ENCODE data around the gene CTR9.

CTR9 gene

DNA sequence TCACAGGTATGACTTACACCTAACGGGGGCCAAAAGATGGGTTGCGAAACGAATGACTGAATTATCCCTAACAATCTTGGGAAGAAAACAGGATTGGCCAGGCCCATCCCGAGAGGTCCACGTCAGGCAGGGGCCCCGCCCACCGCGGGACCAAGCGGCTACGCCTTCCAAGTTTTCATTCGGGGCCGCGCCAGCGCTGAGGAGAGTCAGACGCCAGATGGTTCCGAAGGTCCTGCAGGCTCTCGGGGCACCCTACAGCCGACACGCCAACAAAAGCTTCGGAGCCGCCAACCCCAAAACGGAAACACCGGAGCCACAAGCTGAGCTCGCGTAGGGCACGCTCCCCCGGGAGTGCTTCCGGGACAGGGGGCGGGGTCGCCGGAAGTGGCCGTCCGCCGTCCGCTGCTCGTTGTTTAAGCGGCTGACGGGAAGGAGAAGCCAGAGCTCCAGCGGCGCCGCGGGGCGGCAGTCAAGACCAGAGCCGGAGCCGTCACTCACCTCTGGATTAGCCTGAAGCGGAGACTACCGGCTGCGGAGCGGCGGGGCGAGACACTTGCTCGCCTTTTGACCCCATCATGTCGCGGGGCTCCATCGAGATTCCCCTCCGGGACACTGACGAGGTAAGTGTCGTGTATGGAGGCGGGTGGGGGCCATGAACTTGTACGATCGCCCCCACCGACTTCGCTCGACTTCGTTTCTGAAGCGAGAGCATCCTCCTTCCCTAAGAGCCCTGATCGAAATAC is at the start of gene CTR9:
Gene CTR9, plus strand, starts transcription at position 409 of the 743 bp plus-strand sequence. Its CDS starts 167 bp downstream, at position 576.
- peak; percentile 90 to 91 for DNase-seq (ENCODE audit: low read depth in 2 of 2)

DNA sequence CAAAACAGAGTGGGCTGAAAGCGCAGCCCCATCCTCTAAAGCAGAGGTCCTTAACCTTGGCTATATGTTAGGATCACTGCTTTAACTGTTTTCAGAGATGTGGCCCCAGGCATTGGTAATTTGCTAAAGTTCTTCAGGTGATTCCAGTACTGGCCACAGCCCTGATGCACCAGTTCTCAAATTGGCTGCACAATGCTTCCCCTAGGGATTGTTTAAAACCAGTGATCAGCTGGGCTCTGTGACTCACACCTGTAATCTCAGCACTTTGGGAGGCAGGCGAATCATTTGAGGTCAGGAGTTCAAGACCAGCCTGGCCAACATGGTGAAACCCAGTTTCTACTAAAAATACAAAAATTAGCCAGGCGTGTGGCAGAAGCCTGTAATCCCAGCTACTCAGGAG is 49.1 kb upstream of the CTR9 start:
- DNase-seq (ENCODE audit: low read depth in 2 of 2) = no peak

- DNase-seq (ENCODE audit: low read depth in 2 of 2) = no peak
Measured at GRCh38 chr11:10708131-10708530, 42.9 kb upstream of the CTR9 start.

- no peak for DNase-seq (ENCODE audit: low read depth in 2 of 2)
Measured at GRCh38 chr11:10709299-10710086, 41.6 kb upstream of the CTR9 start.

DNA sequence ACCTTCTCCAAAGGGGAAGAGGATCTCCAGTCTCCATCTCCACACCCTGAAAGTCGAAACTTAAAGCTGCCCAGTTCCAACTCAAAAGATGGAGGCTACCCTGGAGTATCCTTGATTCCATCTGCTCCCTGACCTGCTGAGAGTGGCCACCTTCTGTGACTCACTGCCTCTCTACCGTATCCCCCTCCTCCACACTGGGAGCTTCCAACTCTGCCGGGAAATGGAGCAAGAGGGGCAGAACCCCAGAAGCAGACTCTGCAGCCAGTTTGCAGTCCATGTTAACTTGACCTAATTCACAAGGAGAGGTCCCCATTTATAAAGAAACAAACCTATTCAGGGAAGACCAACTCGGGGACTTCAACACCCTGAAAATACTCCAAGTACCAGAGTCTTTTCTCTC is 35.5 kb upstream of the CTR9 start:
- no peak for DNase-seq (ENCODE audit: low read depth in 2 of 2)

- DNase-seq (ENCODE audit: low read depth in 2 of 2) = no peak
Measured at GRCh38 chr11:10716122-10716521, 34.9 kb upstream of the CTR9 start.

- DNase-seq (ENCODE audit: low read depth in 2 of 2) = no peak
Measured at GRCh38 chr11:10716543-10717259, 34.3 kb upstream of the CTR9 start.

GRCh38 chr11:10719616-10720015 is 31.4 kb upstream of the CTR9 start:
- DNase-seq (ENCODE audit: low read depth in 2 of 2) = no peak

GRCh38 chr11:10720881-10721376 is 30.1 kb upstream of the CTR9 start:
- DNase-seq (ENCODE audit: low read depth in 2 of 2) = no peak

DNA sequence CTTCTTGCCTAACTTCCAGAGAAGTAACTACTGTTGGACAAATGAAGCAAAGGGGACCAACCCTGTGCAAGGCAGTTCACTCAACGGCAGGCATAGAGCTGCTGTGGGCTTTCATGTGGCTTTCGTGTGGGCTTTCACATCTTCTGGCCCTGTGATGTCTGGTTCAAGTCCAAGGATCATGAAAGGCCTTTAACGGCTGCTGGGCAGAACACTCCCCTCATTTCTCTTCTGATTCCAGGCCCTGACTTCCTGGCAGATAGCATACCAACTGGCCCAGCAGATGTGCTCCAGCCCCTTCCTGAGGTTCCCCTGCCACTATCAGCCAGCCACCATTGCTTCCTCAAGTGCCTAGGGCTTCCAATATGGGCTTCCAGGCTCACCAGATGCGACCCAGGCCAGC is 28.7 kb upstream of the CTR9 start:
- no peak for DNase-seq (ENCODE audit: low read depth in 2 of 2)

DNA sequence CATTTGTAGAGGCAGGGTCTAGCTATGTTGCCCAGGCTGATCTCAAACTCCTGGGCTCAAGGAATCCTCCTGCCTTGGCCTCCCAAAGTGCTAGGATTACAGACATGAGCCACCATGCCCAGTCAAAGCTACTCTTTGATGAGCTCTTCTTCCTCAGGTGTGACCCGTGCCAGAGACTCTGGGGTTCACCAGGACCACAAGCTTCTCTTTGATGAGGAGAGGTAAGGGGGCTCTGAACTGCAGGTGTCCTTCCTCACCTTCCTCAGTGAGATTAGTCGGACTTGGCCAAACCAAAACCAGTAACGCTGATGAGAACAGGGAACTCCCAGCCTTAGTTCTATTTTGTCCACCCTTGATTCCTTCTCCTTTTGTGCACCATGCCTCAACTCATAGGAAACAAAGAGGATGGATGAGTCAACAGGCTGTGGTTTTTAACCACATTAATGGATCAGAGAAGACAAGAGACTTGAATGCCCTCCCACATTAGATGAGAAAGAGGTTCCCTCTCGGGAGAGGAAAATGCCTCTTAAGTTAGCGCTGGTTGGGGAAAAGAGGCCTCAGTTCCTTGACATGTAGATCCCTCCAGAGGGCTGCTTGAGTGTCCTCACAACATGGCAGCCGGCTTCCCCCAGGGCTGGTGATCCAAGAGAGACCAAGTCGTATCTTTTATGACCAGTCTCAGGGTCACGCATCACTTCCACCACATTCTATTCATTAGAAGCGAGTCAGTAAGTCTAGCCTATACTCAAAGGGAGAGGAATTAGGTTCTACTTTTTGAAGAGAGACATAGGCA is 25.7 kb upstream of the CTR9 start:
- DNase-seq (ENCODE audit: low read depth in 2 of 2) = no peak

DNA sequence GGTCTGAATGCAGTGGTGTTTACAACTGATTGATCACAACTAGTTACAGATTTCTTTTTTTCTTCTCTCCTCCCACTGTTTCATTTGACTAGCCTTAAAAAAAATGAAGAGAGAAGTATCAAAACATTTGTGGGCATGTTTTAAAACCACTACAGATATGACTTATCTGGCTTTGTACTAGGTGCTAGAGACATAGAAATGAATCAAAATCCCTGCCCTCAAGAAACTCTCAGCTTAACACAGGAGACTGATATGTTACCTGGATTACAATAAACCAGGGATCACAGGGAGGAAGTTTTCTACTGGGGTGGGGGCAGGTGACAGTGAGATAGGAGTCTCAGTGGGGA is 25.2 kb upstream of the CTR9 start:
- no peak for DNase-seq (ENCODE audit: low read depth in 2 of 2)

DNA sequence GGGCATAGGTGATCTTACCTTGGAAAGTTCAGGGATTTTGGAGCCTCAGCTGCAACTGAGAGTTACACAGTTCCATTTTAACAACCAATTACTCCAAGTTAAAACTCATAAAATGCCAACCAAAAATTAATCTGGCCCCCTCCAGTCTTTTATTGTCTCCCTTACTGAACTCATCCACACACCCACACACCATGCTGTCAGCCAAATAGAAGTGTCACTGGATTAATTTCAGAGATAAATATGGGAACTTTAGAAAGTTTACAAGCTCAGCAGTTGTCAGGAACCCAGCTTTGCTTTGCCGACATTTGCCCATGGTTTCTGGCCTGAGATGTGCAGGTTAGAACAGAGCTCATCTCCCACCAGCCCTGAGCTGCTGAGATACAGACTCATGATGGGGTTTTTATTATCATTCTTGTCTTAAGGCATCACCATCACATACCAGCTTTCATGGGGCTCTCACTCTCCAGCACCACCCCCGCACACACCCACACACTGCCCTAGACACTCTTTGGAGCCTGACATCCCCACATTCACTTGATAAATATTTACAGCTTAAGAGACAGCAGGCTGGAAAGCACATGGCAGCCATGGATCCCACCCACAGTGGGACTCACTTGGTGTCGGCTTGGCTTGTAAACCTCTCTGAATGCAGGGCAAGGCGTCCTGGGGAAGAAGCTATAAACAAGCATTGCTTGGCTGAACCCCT is 23.7 kb upstream of the CTR9 start:
- no peak for DNase-seq (ENCODE audit: low read depth in 2 of 2)

DNA sequence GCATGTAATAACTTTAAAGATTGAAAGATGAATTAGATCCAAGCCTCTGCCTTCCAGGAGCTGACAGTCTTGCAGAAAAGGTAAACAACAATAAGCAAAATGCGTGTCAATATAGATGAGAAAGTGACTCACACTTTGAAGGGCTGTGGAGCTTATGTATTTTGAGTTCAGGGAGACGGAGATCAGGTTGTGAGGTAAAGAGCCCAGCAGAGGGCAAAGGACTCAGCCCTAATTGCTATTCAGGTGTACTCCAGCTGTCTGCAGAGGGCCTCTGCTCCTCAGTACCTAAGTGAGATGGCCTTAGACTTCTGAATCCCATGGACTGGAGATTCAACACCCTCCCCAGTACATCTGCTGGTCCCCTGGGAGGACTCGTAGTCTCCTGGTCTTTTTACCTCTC is 22.9 kb upstream of the CTR9 start:
- no peak for DNase-seq (ENCODE audit: low read depth in 2 of 2)

DNA sequence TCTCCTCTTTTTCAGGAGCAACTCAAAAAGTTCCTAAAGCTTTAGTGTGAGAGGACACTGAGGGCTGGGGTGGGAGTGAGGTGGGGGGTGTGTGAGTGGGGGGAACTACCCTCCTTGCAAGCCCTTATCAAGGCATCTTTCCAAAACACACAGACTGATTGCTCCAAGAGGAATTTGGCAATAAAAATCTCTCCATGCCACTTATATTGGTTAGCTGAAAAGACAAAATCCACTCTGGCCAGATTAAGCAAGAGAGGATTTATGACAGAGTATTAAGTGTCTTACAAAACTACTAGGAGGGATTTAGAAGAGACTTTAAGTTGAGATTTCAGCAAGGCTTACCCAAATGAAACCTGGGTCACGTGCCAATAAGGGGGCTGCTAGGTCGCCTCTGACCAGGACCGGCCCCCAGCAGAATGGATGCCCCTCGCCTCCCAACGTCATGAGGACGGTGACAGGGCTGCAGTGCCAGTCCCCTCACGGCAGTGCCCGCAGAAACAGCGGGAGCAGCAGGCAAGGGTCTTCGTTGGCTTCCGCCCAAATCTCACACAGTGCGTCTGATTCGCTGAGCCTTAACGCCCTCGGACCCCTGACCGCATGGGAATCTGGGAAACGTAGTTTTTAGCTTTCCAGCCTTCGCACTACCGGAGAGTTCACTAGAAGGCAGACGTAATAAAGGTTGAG is 22.1 kb upstream of the CTR9 start:
- DNase-seq (ENCODE audit: low read depth in 2 of 2) = no peak

GRCh38 chr11:10730151-10730550 is 20.9 kb upstream of the CTR9 start:
- no peak for DNase-seq (ENCODE audit: low read depth in 2 of 2)

DNA sequence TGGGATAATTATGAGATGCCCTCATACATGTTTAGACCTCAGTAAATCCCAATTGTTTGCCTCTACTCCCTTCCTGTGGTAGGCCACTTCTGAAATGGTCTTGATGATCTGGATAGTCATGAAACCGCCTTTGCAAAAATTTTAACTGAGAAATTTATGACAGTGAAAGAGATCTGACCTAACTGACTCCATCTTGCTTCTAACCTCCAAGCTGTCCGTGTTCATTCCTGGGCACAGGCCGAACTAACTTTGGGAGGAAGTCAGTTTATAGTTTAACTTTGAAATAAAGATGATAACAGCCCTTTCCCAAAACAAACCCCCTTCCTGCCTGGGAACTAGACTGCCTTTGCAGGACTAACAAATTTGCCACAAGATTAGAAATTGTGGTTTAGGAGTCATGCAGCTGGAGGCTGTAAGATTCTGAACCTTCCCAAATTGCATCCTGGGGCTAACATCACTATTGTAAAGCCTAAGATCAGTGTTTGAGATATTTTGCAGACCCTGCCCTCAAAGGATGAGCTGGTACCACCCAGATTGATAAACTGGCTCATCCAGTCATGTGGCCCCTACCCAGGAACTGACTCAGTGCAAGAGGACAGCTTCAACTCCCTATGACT is 19.9 kb upstream of the CTR9 start:
- no peak for DNase-seq (ENCODE audit: low read depth in 2 of 2)

DNA sequence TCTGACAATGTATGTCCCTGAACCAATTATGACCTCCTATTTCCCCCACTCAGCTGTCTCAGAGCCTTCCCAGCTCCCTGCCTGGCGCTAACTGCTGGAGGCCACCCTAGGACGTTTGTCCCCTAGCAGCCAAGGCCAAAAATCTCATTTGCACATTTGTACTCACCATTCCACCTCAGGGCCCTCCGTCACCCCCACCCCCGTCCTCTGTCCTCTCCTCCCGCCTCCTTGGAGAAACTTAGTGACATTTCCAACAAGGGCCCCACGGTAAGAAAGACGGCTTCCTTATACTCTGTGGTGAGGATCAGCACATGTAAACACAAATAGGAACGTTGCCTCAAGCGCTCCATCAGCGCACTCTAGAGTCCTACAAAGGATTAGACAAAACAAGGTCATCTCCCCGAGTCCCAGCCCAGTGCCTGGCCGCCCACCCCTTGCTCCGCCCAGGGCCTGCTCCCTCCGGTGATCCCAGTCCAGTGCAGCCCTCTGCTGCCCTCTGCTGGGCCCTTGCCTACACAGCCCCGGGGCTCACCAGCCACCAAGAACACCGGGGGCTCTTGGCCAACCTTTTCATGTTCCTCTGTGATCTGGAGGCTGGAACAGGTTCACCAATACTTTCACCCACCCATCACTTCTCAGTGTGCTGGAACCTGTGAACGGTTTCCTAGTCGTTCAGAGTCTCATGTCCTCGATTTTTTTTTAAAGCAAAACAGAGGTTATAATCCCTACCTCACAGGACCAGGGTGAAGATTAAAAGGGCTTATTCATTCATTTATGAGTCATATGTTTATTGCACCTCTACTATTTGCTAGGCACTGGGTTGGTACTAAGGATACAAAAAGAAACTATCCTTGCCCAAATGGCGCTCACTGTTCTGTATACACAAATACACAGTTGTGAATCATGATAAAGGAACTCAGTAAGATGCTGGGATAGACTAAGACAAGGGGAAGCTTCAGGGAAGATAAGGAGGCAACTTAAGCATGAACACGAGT is 15.3 kb upstream of the CTR9 start:
- DNase-seq (ENCODE audit: low read depth in 2 of 2) = peak; percentile 86 to 87

Data from stimulated activated CD8-positive, alpha-beta memory T cell treated with anti-CD3 and anti-CD28 coated beads, Interleukin-2, amount 100 ng/mL, for 48 hours (primary cell).